ENCODE results near the gene YWHAE. TPM values are rescaled to one million over a fixed set of nuclear protein-coding genes. Genes with fewer than 3 reads are reported as not detected.

Gene YWHAE
- total and polyA plus RNA-seq, 8 donors, result 219 to 1,151 (median 340) TPM

DNA sequence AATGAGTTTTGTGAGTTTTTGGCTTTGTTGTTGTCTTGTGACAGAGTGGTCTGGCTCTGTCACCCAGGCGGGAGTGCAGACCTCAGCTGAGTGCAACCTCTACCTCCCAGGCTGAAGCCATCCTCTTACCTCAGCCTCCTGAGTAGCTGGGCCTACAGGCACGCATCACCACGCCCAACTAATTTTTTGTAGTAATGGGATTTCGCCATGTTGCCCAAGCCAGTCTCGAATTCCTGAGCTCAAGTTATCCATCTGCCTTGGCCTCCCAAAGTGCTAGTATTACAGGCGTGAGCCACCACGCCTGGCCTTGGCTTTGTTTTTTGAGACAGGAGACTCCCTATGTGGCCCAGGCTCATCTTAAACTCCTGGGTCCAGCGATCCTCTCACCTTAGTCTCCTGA, 40.9 kb upstream of the YWHAE start:
- TF ChIP-seq EP300 (IDR thresholded peaks at IDR 0.05) (no peak), POLR2A (IDR thresholded peaks at IDR 0.05) (no peak), POLR2AphosphoS5 (IDR thresholded peaks at IDR 0.05) (no peak)
- TF ChIP-seq, protein P1, sequence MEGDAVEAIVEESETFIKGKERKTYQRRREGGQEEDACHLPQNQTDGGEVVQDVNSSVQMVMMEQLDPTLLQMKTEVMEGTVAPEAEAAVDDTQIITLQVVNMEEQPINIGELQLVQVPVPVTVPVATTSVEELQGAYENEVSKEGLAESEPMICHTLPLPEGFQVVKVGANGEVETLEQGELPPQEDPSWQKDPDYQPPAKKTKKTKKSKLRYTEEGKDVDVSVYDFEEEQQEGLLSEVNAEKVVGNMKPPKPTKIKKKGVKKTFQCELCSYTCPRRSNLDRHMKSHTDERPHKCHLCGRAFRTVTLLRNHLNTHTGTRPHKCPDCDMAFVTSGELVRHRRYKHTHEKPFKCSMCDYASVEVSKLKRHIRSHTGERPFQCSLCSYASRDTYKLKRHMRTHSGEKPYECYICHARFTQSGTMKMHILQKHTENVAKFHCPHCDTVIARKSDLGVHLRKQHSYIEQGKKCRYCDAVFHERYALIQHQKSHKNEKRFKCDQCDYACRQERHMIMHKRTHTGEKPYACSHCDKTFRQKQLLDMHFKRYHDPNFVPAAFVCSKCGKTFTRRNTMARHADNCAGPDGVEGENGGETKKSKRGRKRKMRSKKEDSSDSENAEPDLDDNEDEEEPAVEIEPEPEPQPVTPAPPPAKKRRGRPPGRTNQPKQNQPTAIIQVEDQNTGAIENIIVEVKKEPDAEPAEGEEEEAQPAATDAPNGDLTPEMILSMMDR (IDR thresholded peaks at IDR 0.05), result no peak
- 93 to 97% (median 95%) methylated on average over 8 of the region's 8 CpGs for WGBS, 5 donors
- Histone ChIP-seq H3K27ac (no peak overlapping the region), H3K36me3 (peaks cover 11 to 34% (median 19%) of the 10 kb centered on the region in 4 donors), H3K9me3 (no peaks in the 10 kb centered on the region), H3K4me1 (peaks cover 4 to 47% (median 23%) of the 10 kb centered on the region in 4 donors), H3K27me3 (no peaks in the 10 kb centered on the region), H3K4me3 (no peak overlapping the region)
- no peak for DNase-seq
- intact Hi-C loops (cut with DNase I; ENCODE audit: low total_unique reads), result no loop called here

- Histone ChIP-seq H3K27ac (peak overlapping the region in 2 of 5 donors; percentile 22 to 55), H3K27me3 (no peaks in the 10 kb centered on the region), H3K4me1 (peaks cover 4 to 52% (median 21%) of the 10 kb centered on the region in 4 donors), H3K36me3 (peaks cover 22 to 57% (median 36%) of the 10 kb centered on the region in 4 donors), H3K9me3 (no peaks in the 10 kb centered on the region), H3K4me3 (no peak overlapping the region)
- TF ChIP-seq POLR2AphosphoS5 (IDR thresholded peaks at IDR 0.05) (no peak), POLR2A (IDR thresholded peaks at IDR 0.05) (no peak), EP300 (IDR thresholded peaks at IDR 0.05) (no peak)
- TF ChIP-seq, protein P1 (IDR thresholded peaks at IDR 0.05), result no peak
- DNase-seq, result no peak
- intact Hi-C loops (cut with DNase I; ENCODE audit: low total_unique reads), result no loop called here
- 53 to 76% (median 63%) methylated on average over 11 of the region's 11 CpGs for WGBS, 5 donors
Measured at GRCh38 chr17:1438593-1439083, 38.6 kb upstream of the YWHAE start.

GRCh38 chr17:1435326-1435725, 35.3 kb upstream of the YWHAE start:
- Histone ChIP-seq H3K4me1 (peaks cover 6 to 77% (median 36%) of the 10 kb centered on the region in 4 donors), H3K27ac (no peak overlapping the region), H3K4me3 (no peak overlapping the region), H3K36me3 (peaks cover 26 to 65% (median 40%) of the 10 kb centered on the region in 4 donors), H3K9me3 (no peaks in the 10 kb centered on the region), H3K27me3 (no peaks in the 10 kb centered on the region)
- intact Hi-C loops (cut with DNase I; ENCODE audit: low total_unique reads), result no loop called here
- WGBS, 5 donors, result 75 to 84% (median 82%) methylated on average over 3 of the region's 3 CpGs
- no peak for DNase-seq
- TF ChIP-seq, protein P1 (IDR thresholded peaks at IDR 0.05), result no peak
- TF ChIP-seq EP300 (IDR thresholded peaks at IDR 0.05) (no peak), POLR2AphosphoS5 (IDR thresholded peaks at IDR 0.05) (no peak), POLR2A (IDR thresholded peaks at IDR 0.05) (no peak)

DNA sequence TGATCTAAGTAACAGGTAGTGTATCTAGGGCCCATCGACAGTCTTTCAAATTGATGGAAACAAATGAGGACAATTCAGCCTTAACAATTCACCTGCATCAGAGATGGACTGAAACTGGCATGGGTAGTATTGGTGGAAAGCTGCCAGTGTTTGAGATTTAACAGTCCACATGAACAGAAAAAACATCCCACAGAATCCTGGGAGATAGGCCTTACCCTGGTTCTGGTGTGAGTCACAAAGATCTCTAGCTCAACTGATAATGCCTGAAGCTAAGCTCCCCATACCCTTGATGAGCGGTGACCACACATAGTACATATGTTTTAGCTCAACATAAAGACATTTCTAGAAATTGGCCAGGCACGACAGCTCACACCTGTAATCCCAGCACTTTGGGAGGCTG, 34.1 kb upstream of the YWHAE start:
- peak in 1 of 3 donors; percentile 44 for TF ChIP-seq POLR2AphosphoS5 (IDR thresholded peaks at IDR 0.05)
- TF ChIP-seq POLR2A (IDR thresholded peaks at IDR 0.05), result no peak
- no peak for DNase-seq
- no peak overlapping the region for H3K4me3 ChIP-seq
- WGBS, 5 donors, result 86 to 92% (median 91%) methylated on average over 3 of the region's 3 CpGs
- H3K4me1 ChIP-seq, result peaks cover 5 to 77% (median 34%) of the 10 kb centered on the region in 4 donors
- intact Hi-C loops (cut with DNase I; ENCODE audit: low total_unique reads), result no loop called here
- H3K27me3 ChIP-seq, result no peaks in the 10 kb centered on the region
- peaks cover 26 to 71% (median 47%) of the 10 kb centered on the region in 4 donors for H3K36me3 ChIP-seq
- no peaks in the 10 kb centered on the region for H3K9me3 ChIP-seq
- H3K27ac ChIP-seq, result no peak overlapping the region

GRCh38 chr17:1431631-1432104, 31.6 kb upstream of the YWHAE start:
- WGBS, 5 donors, result 68 to 80% (median 71%) methylated on average over 2 of the region's 2 CpGs
- peaks cover 24 to 83% (median 55%) of the 10 kb centered on the region in 4 donors for H3K36me3 ChIP-seq

More at GRCh38 chr17:1431631-1432104, 31.6 kb upstream of the YWHAE start:
- no peak for DNase-seq
- no peaks in the 10 kb centered on the region for H3K9me3 ChIP-seq
- intact Hi-C loops (cut with DNase I; ENCODE audit: low total_unique reads), result no loop called here
- TF ChIP-seq, protein P1 (IDR thresholded peaks at IDR 0.05), result no peak
- TF ChIP-seq EP300 (IDR thresholded peaks at IDR 0.05), result no peak
- TF ChIP-seq POLR2AphosphoS5 (IDR thresholded peaks at IDR 0.05), result no peak
- no peak for TF ChIP-seq POLR2A (IDR thresholded peaks at IDR 0.05)
- no peaks in the 10 kb centered on the region for H3K27me3 ChIP-seq
- no peak overlapping the region for H3K27ac ChIP-seq
- peaks cover 0 to 56% (median 30%) of the 10 kb centered on the region in 4 donors for H3K4me1 ChIP-seq
- H3K4me3 ChIP-seq, result no peak overlapping the region

Data from stomach (tissue), 9 donors.